ENCODE measurements around the gene KLRF2.

KLRF2 gene

GRCh38 chr12:9900930-9901329, 19.6 kb downstream of the KLRF2 start:
- H3K4me3 ChIP-seq (ENCODE audit: control insufficient read depth, low read depth, low read length), result no peak overlapping the region
- DNase-seq (ENCODE audit: low read depth), result no peak
- TF ChIP-seq CTCF (IDR thresholded peaks at IDR 0.05; ENCODE audit: control insufficient read depth, insufficient read depth, low read depth, low read length, missing control alignments), result no peak

GRCh38 chr12:9902539-9903228, 21.4 kb downstream of the KLRF2 start:
- no peak for TF ChIP-seq CTCF (IDR thresholded peaks at IDR 0.05; ENCODE audit: control insufficient read depth, insufficient read depth, low read depth, low read length, missing control alignments)
- no peak for DNase-seq (ENCODE audit: low read depth)
- H3K4me3 ChIP-seq (ENCODE audit: control insufficient read depth, low read depth, low read length), result no peak overlapping the region

GRCh38 chr12:9906873-9907272, 25.6 kb downstream of the KLRF2 start:
- TF ChIP-seq CTCF (IDR thresholded peaks at IDR 0.05; ENCODE audit: control insufficient read depth, insufficient read depth, low read depth, low read length, missing control alignments), result no peak
- no peak for DNase-seq (ENCODE audit: low read depth)
- no peak overlapping the region for H3K4me3 ChIP-seq (ENCODE audit: control insufficient read depth, low read depth, low read length)

GRCh38 chr12:9907769-9908168, 26.5 kb downstream of the KLRF2 start:
- no peak for TF ChIP-seq CTCF (IDR thresholded peaks at IDR 0.05; ENCODE audit: control insufficient read depth, insufficient read depth, low read depth, low read length, missing control alignments)
- DNase-seq (ENCODE audit: low read depth), result no peak
- no peak overlapping the region for H3K4me3 ChIP-seq (ENCODE audit: control insufficient read depth, low read depth, low read length)

GRCh38 chr12:9908350-9908749, 27.1 kb downstream of the KLRF2 start:
- DNase-seq (ENCODE audit: low read depth), result no peak
- no peak for TF ChIP-seq CTCF (IDR thresholded peaks at IDR 0.05; ENCODE audit: control insufficient read depth, insufficient read depth, low read depth, low read length, missing control alignments)
- no peak overlapping the region for H3K4me3 ChIP-seq (ENCODE audit: control insufficient read depth, low read depth, low read length)

- no peak overlapping the region for H3K4me3 ChIP-seq (ENCODE audit: control insufficient read depth, low read depth, low read length)
- TF ChIP-seq CTCF (IDR thresholded peaks at IDR 0.05; ENCODE audit: control insufficient read depth, insufficient read depth, low read depth, low read length, missing control alignments), result no peak
- DNase-seq (ENCODE audit: low read depth), result no peak
Measured at GRCh38 chr12:9909724-9910123, 28.4 kb downstream of the KLRF2 start.
